Peyer's patch (tissue), 4 donors: ENCODE results near the gene PPFIBP2. TPM values are rescaled to one million over a fixed set of nuclear protein-coding genes. Genes with fewer than 3 reads are reported as not detected.

Source experiments
- DNase-seq, 3 donors: peaks; one replicate each; pipeline ENCODE4 v3.0.0-alpha.2; 2017 to 2019
- H3K27ac ChIP-seq, 4 donors: fragments of 200-600 bp; sonication (generic); one replicate each; pipeline ENCODE4 v1.5.1; 2016 to 2019
- H3K27me3 ChIP-seq, 2 donors: fragments of 200-600 bp; sonication (generic); one replicate each; pipeline ENCODE4 v1.5.1; 2019
- H3K36me3 ChIP-seq, 3 donors: fragments of 200-600 bp; sonication (generic); one replicate each; pipeline ENCODE4 v1.5.1; 2016 to 2019
- H3K4me1 ChIP-seq, 4 donors: fragments of 200-600 bp; sonication (generic); one replicate each; pipeline ENCODE4 v1.5.1; 2016 to 2019
- H3K4me3 ChIP-seq, 4 donors: fragments of 200-600 bp; sonication (generic); 1 replicate in 3 of 4; 2 replicates in 1 of 4; pipeline ENCODE4 v1.5.1; 2016 to 2019; ENCODE audit warnings: mild to moderate bottlenecking in 1 of 4
- H3K9me3 ChIP-seq, 4 donors: fragments of 200-600 bp; sonication (generic); one replicate each; pipeline ENCODE4 v1.5.1; 2016 to 2019; ENCODE audit warnings: mild to moderate bottlenecking in 1 of 4
- CTCF ChIP-seq, 6 experiments: fragments of 450-650 bp in 4 of 6; fragments of 200-600 bp in 2 of 6; sonication (generic) in 1 of 6; IDR thresholded peaks; one replicate each; pipeline ENCODE4 v1.5.1; 2017 to 2019; ENCODE audit warnings: antibody characterized with exemption in 6 of 6, mild to moderate bottlenecking in 3 of 6, moderate library complexity in 1 of 6
- POLR2A ChIP-seq, 2 donors: fragments of 450-650 bp; IDR thresholded peaks; one replicate each; pipeline ENCODE4 v1.5.1; 2017; ENCODE audit warnings: antibody characterized with exemption in 2 of 2, mild to moderate bottlenecking in 2 of 2, moderate library complexity in 2 of 2
- total RNA-seq, 4 donors: library from RNA; depleted of rRNA; stranded (reverse); fragments of >200 nt; gene quantifications; one replicate each; pipeline ENCODE4 v1.1.0, GENCODE V29; 2016

PPFIBP2 gene
- total RNA-seq, 4 donors from 2014 or later = 74.6 to 245 (median 148) TPM

DNA sequence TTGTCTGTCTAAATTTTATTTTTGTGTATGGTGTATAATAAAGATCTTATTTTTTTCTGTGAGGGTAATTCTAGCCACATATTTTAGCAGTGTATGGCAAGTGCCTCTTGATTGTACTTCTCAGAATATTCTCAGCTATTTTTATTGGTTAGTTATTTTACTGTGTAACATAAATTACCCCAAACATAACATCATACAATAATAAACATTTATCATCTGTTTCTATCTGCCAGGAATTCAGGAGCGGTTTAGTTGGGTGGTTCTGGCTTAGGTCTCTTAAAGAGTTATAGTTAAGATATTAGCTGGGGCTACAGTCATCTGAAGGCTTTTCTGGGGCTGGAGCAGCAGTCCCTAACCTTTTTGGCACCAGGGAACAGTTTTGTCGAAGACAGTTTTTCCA, 47.8 kb downstream of the PPFIBP2 start:
- Histone ChIP-seq H3K27me3 (no peaks in the 10 kb centered on the region), H3K4me3 (no peak overlapping the region), H3K27ac (no peak overlapping the region), H3K36me3 (no peaks in the 10 kb centered on the region), H3K9me3 (no peaks in the 10 kb centered on the region), H3K4me1 (no peaks in the 10 kb centered on the region)
- no peak for TF ChIP-seq POLR2A (IDR thresholded peaks at IDR 0.05)
- no peak for TF ChIP-seq CTCF (IDR thresholded peaks at IDR 0.05)
- DNase-seq = no peak

DNA sequence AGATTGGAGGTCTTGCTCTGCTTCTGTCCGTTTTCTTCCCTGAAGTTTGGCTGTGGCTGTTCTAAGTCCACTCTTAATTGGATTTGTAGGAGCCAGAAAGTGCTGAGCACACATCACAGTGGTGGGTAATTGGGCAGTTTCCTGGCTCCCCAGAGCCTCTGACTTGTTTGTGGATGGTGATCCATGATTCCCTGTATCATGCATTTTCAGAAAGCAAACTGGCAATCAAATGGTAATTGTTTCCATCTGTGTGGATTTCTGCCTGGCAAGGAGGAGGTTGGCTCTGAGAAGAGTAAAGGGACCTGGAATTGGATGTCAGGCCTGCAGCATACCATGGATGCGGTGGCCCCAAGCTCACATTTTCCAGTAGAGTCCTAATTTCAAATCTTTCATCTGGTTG, 49.5 kb downstream of the PPFIBP2 start:
- Histone ChIP-seq H3K4me1 (no peaks in the 10 kb centered on the region), H3K36me3 (no peaks in the 10 kb centered on the region), H3K4me3 (no peak overlapping the region), H3K9me3 (no peaks in the 10 kb centered on the region), H3K27ac (no peak overlapping the region), H3K27me3 (no peaks in the 10 kb centered on the region)
- no peak for DNase-seq
- TF ChIP-seq POLR2A (IDR thresholded peaks at IDR 0.05) = no peak
- TF ChIP-seq CTCF (IDR thresholded peaks at IDR 0.05) = no peak

DNA sequence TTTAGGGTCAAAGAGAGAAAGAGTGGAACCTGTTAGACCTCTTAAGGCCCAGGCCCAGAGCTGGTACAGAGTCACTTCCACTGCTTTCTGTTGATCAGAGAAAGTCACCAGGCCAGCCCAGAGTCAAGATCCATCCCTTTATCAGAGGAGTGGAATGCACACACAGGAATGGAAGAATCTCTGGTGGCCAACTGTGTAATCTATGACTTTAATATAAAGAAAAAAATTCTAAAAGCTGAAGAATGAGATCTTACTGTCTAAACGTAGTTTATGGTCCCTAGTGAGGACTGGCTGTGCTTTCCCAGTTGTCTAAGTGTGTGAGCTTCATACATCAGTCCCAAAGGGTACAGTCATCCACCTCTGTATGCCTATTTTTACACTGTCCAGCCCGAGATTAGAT, 51.0 kb downstream of the PPFIBP2 start:
- Histone ChIP-seq H3K4me1 (no peaks in the 10 kb centered on the region), H3K36me3 (no peaks in the 10 kb centered on the region), H3K27ac (no peak overlapping the region), H3K4me3 (no peak overlapping the region), H3K9me3 (no peaks in the 10 kb centered on the region), H3K27me3 (no peaks in the 10 kb centered on the region)
- TF ChIP-seq POLR2A (IDR thresholded peaks at IDR 0.05) = no peak
- no peak for TF ChIP-seq CTCF (IDR thresholded peaks at IDR 0.05)
- DNase-seq = no peak

- no peak for DNase-seq
- no peaks in the 10 kb centered on the region for H3K9me3 ChIP-seq
- H3K36me3 ChIP-seq = no peaks in the 10 kb centered on the region
- H3K27ac ChIP-seq = no peak overlapping the region
- peaks cover 0 to 6% (median 0%) of the 10 kb centered on the region in 4 donors for H3K4me1 ChIP-seq
- H3K27me3 ChIP-seq = no peaks in the 10 kb centered on the region
- TF ChIP-seq POLR2A (IDR thresholded peaks at IDR 0.05) (no peak), CTCF (IDR thresholded peaks at IDR 0.05) (no peak)
- H3K4me3 ChIP-seq = no peak overlapping the region
Measured at GRCh38 chr11:7567311-7567710, 53.5 kb downstream of the PPFIBP2 start.

GRCh38 chr11:7569044-7569443, 55.2 kb downstream of the PPFIBP2 start:
- H3K27ac ChIP-seq = no peak overlapping the region
- H3K27me3 ChIP-seq = no peaks in the 10 kb centered on the region
- H3K4me3 ChIP-seq = no peak overlapping the region
- TF ChIP-seq CTCF (IDR thresholded peaks at IDR 0.05) = no peak
- TF ChIP-seq POLR2A (IDR thresholded peaks at IDR 0.05) = no peak
- no peak for DNase-seq
- peaks cover 0 to 23% (median 2%) of the 10 kb centered on the region in 4 donors for H3K4me1 ChIP-seq
- H3K36me3 ChIP-seq = no peaks in the 10 kb centered on the region
- H3K9me3 ChIP-seq = no peaks in the 10 kb centered on the region

DNA sequence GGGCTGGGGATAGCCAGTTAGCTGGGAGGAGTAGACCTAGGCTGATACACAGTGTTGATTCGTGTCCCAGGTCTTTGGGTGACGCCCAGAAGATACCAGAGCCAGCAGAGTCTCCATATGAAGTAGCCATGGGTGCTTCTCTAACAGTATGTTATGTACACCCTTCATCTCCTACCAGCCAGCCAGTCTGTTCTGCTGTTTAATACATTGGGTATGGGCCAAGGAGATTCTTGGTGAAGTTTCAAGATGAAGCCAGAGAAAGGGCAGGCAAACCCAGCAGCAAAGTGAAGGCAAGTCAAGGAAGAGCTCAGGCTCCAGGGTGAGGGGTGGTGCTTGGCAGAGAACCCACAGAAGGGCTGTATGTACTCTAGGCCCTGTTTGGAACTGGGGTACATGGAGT, 56.4 kb downstream of the PPFIBP2 start:
- Histone ChIP-seq H3K27me3 (no peaks in the 10 kb centered on the region), H3K4me1 (peaks cover 0 to 35% (median 4%) of the 10 kb centered on the region in 4 donors), H3K4me3 (no peak overlapping the region), H3K27ac (no peak overlapping the region), H3K36me3 (no peaks in the 10 kb centered on the region), H3K9me3 (no peaks in the 10 kb centered on the region)
- no peak for DNase-seq
- TF ChIP-seq CTCF (IDR thresholded peaks at IDR 0.05) (no peak), POLR2A (IDR thresholded peaks at IDR 0.05) (no peak)
